Panc1 (cell line): ENCODE measurements around the gene CENPP. TPM values are rescaled to one million over a fixed set of nuclear protein-coding genes. Genes with fewer than 3 reads are reported as not detected.

Source experiments
- ATAC-seq: fragments of 200-7000 bp; cut with Tn5 transposase; 2 replicates; pipeline ENCODE4 v1.9.1; 2020; ENCODE audit warnings: mild to moderate bottlenecking, moderate library complexity
- BruUV-seq: library from RNA; stranded (reverse); fragments of 400-500 nt; replicated peaks from 2 replicates; lab custom pipeline; 2021; lab: Mats Ljungman, UMichigan
- CTCF ChIA-PET: fragments of 300-600 bp; sonication (Branson Sonifier 250); formaldehyde crosslinking; loops from one replicate; lab custom pipeline; 2022; ENCODE audit warnings: antibody characterized with exemption; lab: Charles Lee
- POLR2A ChIA-PET: fragments of 300-600 bp; sonication (Branson Sonifier 250); formaldehyde crosslinking; loops from one replicate; lab custom pipeline; 2022; ENCODE audit warnings: antibody characterized with exemption; lab: Charles Lee
- DNase-seq: peaks from one replicate; pipeline ENCODE4 v3.0.0-alpha.2; 2010; ENCODE audit warnings: low read depth, low spot score
- H3K27ac ChIP-seq: 2 replicates; pipeline ENCODE4 v1.5.1; 2011; ENCODE audit warnings: mild to moderate bottlenecking, low read length, inconsistent platforms
- H3K27me3 ChIP-seq: fragments of 200-500 bp; sonication (Bioruptor generic); 2 replicates; pipeline ENCODE4 v1.6.0; 2014; ENCODE audit warnings: low read length, inconsistent platforms; ENCODE audit not compliant: control insufficient read depth, insufficient read depth
- H3K36me3 ChIP-seq: fragments of 200-500 bp; sonication (Bioruptor generic); 2 replicates; pipeline ENCODE4 v1.5.1; 2014; ENCODE audit warnings: inconsistent platforms, mild to moderate bottlenecking, low read length, moderate library complexity; ENCODE audit not compliant: control insufficient read depth, insufficient read depth
- H3K4me1 ChIP-seq: 2 replicates; pipeline ENCODE4 v1.5.1; 2011; ENCODE audit warnings: inconsistent platforms, mild to moderate bottlenecking, low read length, moderate library complexity; ENCODE audit not compliant: control insufficient read depth, insufficient read depth
- H3K4me3 ChIP-seq, 2 experiments: 2 replicates each; pipeline ENCODE4 v1.5.1; 2011 to 2012; ENCODE audit warnings: low read depth in 2 of 2, low read length in 2 of 2, mild to moderate bottlenecking in 2 of 2, inconsistent platforms in 1 of 2, moderate library complexity in 1 of 2
- H3K9me3 ChIP-seq: fragments of 200-500 bp; sonication (Bioruptor generic); 2 replicates; pipeline ENCODE4 v1.5.1; 2014; ENCODE audit warnings: low read depth, mild to moderate bottlenecking, inconsistent platforms, low read length, moderate library complexity; ENCODE audit not compliant: control insufficient read depth, insufficient read depth
- POLR2AphosphoS5 ChIP-seq: IDR thresholded peaks from 2 replicates; pipeline ENCODE4 v1.6.1; 2012; ENCODE audit warnings: mild to moderate bottlenecking, low read depth, low read length, moderate library complexity
- REST ChIP-seq, 2 experiments: IDR thresholded peaks; 2 replicates each; pipeline ENCODE4 v1.6.1; 2011 to 2012; ENCODE audit warnings: low read depth in 2 of 2, control low read depth in 1 of 2, low read length in 1 of 2, mild to moderate bottlenecking in 1 of 2, moderate library complexity in 1 of 2; ENCODE audit not compliant: insufficient read depth in 1 of 2
- SIN3A ChIP-seq: IDR thresholded peaks from 2 replicates; pipeline ENCODE4 v1.6.1; 2012; ENCODE audit warnings: low read depth, mild to moderate bottlenecking, low read length, moderate library complexity, borderline replicate concordance; ENCODE audit not compliant: insufficient read depth
- TCF7L2 ChIP-seq: IDR thresholded peaks from 2 replicates; pipeline ENCODE4 v1.6.1; 2011; ENCODE audit warnings: mild to moderate bottlenecking, low read depth, low read length, inconsistent platforms
- in situ Hi-C: cut with HindIII; loops from 2 replicates; pipeline ENCODE4 v1.10.0; 2016; ENCODE audit warnings: low sequenced_read_pairs, low pct_unique_long_range_greater_than_20kb
- intact Hi-C: fragments of 100-400 bp; cut with micrococcal nuclease; formaldehyde crosslinking; loops from one replicate; pipeline ENCODE4 v1.10.0; 2022; ENCODE audit not compliant: unreplicated experiment
- total RNA-seq: library from RNA; stranded (reverse); gene quantifications from one replicate; pipeline ENCODE4 v1.2.1, GENCODE V29; 2021; ENCODE audit not compliant: unreplicated experiment
- TF ChIP-seq, protein P1 (sequence below): fragments of 450-650 bp; IDR thresholded peaks from 2 replicates; pipeline ENCODE4 v1.5.1; 2017; ENCODE audit warnings: mild to moderate bottlenecking

CENPP gene
- total RNA-seq, 1 experiment from 2014 or later = 6.7 TPM

GRCh38 chr9:92563116-92564100 lies 237.7 kb downstream of the CENPP start:
- TF ChIP-seq SIN3A (no peak), REST (IDR thresholded peaks at IDR 0.05; ENCODE audit: insufficient read depth in 1 of 2, low read depth in 2 of 2, low read length in 1 of 2) (no peak), TCF7L2 (no peak)
- POLR2A ChIA-PET = no interaction called here
- DNase-seq = no peak
- in situ Hi-C loops (no loop called here), intact Hi-C loops (no loop called here)
- BruUV-seq = no TSS peak
- Histone ChIP-seq H3K9me3 (no peaks in the 10 kb centered on the region), H3K4me3 (no peak overlapping the region), H3K4me1 (no peaks in the 10 kb centered on the region), H3K36me3 (no peaks in the 10 kb centered on the region), H3K27ac (no peak overlapping the region), H3K27me3 (no peaks in the 10 kb centered on the region)
- CTCF ChIA-PET = no interaction called here
- ATAC-seq = no peak

DNA sequence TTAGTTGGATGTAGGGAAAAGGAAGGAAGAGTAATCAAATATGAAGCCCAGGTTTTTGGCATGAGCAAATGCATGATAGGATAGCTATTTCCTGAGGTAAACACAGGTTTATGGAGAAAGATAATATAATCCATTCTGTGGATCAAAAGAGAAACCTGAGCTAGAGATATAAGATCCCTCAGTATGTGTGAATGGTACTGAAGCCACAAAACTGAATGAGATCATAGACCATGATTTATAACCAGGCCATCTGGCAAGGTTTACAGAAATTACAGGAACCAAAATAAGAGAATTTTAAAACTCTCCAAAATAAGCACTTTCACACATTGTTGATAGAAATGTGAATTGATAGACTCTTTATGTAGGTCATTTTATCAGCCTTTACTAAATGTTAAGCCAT lies 238.8 kb downstream of the CENPP start:
- BruUV-seq = no TSS peak
- ATAC-seq (no peak), DNase-seq (no peak)
- Histone ChIP-seq H3K27ac (no peak overlapping the region), H3K4me3 (no peak overlapping the region), H3K4me1 (no peaks in the 10 kb centered on the region), H3K9me3 (no peaks in the 10 kb centered on the region), H3K36me3 (no peaks in the 10 kb centered on the region), H3K27me3 (no peaks in the 10 kb centered on the region)
- ChIA-PET POLR2A (no interaction called here), CTCF (interaction anchor here (0.6 kb wide), 2 partner anchors 24 to 228 kb away, joined by 3 to 4 read pairs; no protein-coding TSS in a partner anchor)
- no peak for TF ChIP-seq TCF7L2
- no peak for TF ChIP-seq REST (IDR thresholded peaks at IDR 0.05; ENCODE audit: insufficient read depth in 1 of 2, low read depth in 2 of 2, low read length in 1 of 2)
- TF ChIP-seq SIN3A = no peak
- TF ChIP-seq, protein P1, sequence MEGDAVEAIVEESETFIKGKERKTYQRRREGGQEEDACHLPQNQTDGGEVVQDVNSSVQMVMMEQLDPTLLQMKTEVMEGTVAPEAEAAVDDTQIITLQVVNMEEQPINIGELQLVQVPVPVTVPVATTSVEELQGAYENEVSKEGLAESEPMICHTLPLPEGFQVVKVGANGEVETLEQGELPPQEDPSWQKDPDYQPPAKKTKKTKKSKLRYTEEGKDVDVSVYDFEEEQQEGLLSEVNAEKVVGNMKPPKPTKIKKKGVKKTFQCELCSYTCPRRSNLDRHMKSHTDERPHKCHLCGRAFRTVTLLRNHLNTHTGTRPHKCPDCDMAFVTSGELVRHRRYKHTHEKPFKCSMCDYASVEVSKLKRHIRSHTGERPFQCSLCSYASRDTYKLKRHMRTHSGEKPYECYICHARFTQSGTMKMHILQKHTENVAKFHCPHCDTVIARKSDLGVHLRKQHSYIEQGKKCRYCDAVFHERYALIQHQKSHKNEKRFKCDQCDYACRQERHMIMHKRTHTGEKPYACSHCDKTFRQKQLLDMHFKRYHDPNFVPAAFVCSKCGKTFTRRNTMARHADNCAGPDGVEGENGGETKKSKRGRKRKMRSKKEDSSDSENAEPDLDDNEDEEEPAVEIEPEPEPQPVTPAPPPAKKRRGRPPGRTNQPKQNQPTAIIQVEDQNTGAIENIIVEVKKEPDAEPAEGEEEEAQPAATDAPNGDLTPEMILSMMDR = no peak
- TF ChIP-seq POLR2AphosphoS5 = no peak
- intact Hi-C loops (no loop called here), in situ Hi-C loops (no loop called here)
